Pancreas (tissue), 10 donors: Measurements from ENCODE around the gene VEGFB. TPM values are rescaled to one million over a fixed set of nuclear protein-coding genes. Genes with fewer than 3 reads are reported as not detected.

ENCODE experiments used
- ATAC-seq, 4 donors: fragments of 200-7000 bp; cut with Tn5 transposase; one replicate each; pipeline versions ENCODE4 v1.8.0 to v1.9.1; 2020; ENCODE audit warnings: mild to moderate bottlenecking in 4 of 4, moderate library complexity in 4 of 4
- DNase-seq, 6 donors: peaks; one replicate each; pipeline ENCODE4 v3.0.0-alpha.2; 2020
- FAIRE-seq: peaks from 2 replicates; lab custom pipeline; 2012; peaks lifted over from hg19 to GRCh38; lab: Jason Lieb, UNC
- H3K27ac ChIP-seq, 4 donors: fragments of 200-600 bp; sonication (generic); 1 replicate in 3 of 4; 2 replicates in 1 of 4; pipeline versions ENCODE4 v1.5.0 to v1.8.0; 2020
- H3K27me3 ChIP-seq, 4 donors: fragments of 200-600 bp; one replicate each; pipeline ENCODE4 v1.8.0; 2021
- H3K36me3 ChIP-seq, 3 donors: fragments of 200-600 bp; sonication (generic) in 1 of 3; one replicate each; pipeline versions ENCODE4 v1.5.0 to v1.8.0; 2020 to 2021
- H3K4me1 ChIP-seq, 3 donors: fragments of 200-600 bp; one replicate each; pipeline ENCODE4 v1.8.0; 2021
- H3K4me3 ChIP-seq, 4 donors: fragments of 200-600 bp; sonication (generic) in 2 of 4; one replicate each; pipeline versions ENCODE4 v1.5.0 to v1.8.0; 2020 to 2021
- H3K9me3 ChIP-seq, 4 donors: fragments of 200-600 bp; one replicate each; pipeline ENCODE4 v1.8.0; 2021
- CTCF ChIP-seq, 4 donors: fragments of 200-600 bp; sonication (generic) in 3 of 4; IDR thresholded peaks; one replicate each; pipeline versions ENCODE4 v1.5.0 to v1.8.0; 2021; ENCODE audit warnings: antibody characterized with exemption in 4 of 4
- WGBS, 2 donors: extraction: QIAGEN DNeasy Blood & Tissue Kit; methylation state at CpG; one replicate each; pipeline ENCODE4 v1.1.7; 2013; 5-methylcytosine and 5-hydroxymethylcytosine counted together
- intact Hi-C, 3 donors: fragments of 100-400 bp; cut with DNase I; formaldehyde crosslinking; loops; one replicate each; pipeline versions ENCODE4 v1.11.1 to v1.14.2; 2022
- polyA plus RNA-seq, 2 donors: library from polyadenylated mRNA; stranded (reverse); fragments of 200-250 nt; gene quantifications; one replicate each; pipeline ENCODE4 v1.2.3, GENCODE V29; 2013
- total RNA-seq, 6 donors: library from RNA; stranded (reverse); fragmentation: NEBNext Ultra II Directional in 4 of 6; extraction: Animal tissue kit (Norgen Biotek cat#: 25700) in 4 of 6; gene quantifications; one replicate each; pipeline versions ENCODE4 v1.2.1 to v1.2.4, GENCODE V29; 2021 to 2023
- donor health status: healthy with polysubstance abuse.
- donor health status: DM: no; HTN: no; CAD: no; lungs with moderate emphysema.
- donor health status: DM: no; HTN: no; CAD: no.
- donor health status: control.
- donor health status: control.
- donor health status: Bipolar disorder and iron deficiency.
- donor health status: DM: yes; HTN: yes; CAD: no.
- donor health status: DM: no; HTN: no; CAD: no.
- donor health status: DM: no; HTN: no; CAD: no.
- donor health status: DM: yes; HTN: yes; CAD: no.

The VEGFB gene
- total and polyA plus RNA-seq, 8 donors = 54.1 to 115 (median 63.2) TPM

GRCh38 chr11:64222651-64223000 is 11.8 kb upstream of the VEGFB start:
- ATAC-seq = no peak
- 40 to 53% methylated on average over 8 to 9 of the region's 9 CpGs for WGBS, 2 donors
- H3K4me1 ChIP-seq = peaks cover 16 to 21% (median 19%) of the 10 kb centered on the region in 3 donors
- no peak overlapping the region for H3K27ac ChIP-seq
- H3K9me3 ChIP-seq = no peaks in the 10 kb centered on the region
- no peak for TF ChIP-seq CTCF (IDR thresholded peaks at IDR 0.05)
- intact Hi-C loops = no loop called here
- no peaks in the 10 kb centered on the region for H3K27me3 ChIP-seq
- H3K36me3 ChIP-seq = no peaks in the 10 kb centered on the region
- DNase-seq = no peak
- FAIRE-seq = no peak
- H3K4me3 ChIP-seq = no peak overlapping the region

GRCh38 chr11:64223001-64223651 is 11.3 kb upstream of the VEGFB start:
- H3K9me3 ChIP-seq = no peaks in the 10 kb centered on the region
- no peak for TF ChIP-seq CTCF (IDR thresholded peaks at IDR 0.05)
- no peak for FAIRE-seq
- no peak for ATAC-seq
- no peaks in the 10 kb centered on the region for H3K36me3 ChIP-seq
- no peak overlapping the region for H3K4me3 ChIP-seq
- H3K27me3 ChIP-seq = no peaks in the 10 kb centered on the region
- intact Hi-C loops = no loop called here
- DNase-seq = peak in 3 of 6 donors; percentile 33 to 74 (median 35)
- no peak overlapping the region for H3K27ac ChIP-seq
- H3K4me1 ChIP-seq = peaks cover 13 to 24% (median 21%) of the 10 kb centered on the region in 3 donors
- WGBS, 2 donors = 55 to 60% methylated on average over 24 of the region's 24 CpGs

GRCh38 chr11:64224151-64224890 is 10.1 kb upstream of the VEGFB start:
- FAIRE-seq = no peak
- 89% methylated on average over 17 of the region's 17 CpGs for whole genome bisulfite sequencing, 2 donors
- H3K4me3 ChIP-seq = no peak overlapping the region
- no peaks in the 10 kb centered on the region for H3K27me3 ChIP-seq
- H3K27ac ChIP-seq = no peak overlapping the region
- intact Hi-C loops = no loop called here
- DNase-seq = peak in 4 of 6 donors; percentile 20 to 79 (median 37)
- H3K36me3 ChIP-seq = no peaks in the 10 kb centered on the region
- ATAC-seq = no peak
- peaks cover 3 to 23% (median 15%) of the 10 kb centered on the region in 3 donors for H3K4me1 ChIP-seq
- H3K9me3 ChIP-seq = no peaks in the 10 kb centered on the region
- TF ChIP-seq CTCF (IDR thresholded peaks at IDR 0.05) = no peak

GRCh38 chr11:64224891-64225607 is 9.3 kb upstream of the VEGFB start:
- WGBS, 2 donors = 55 to 59% methylated on average over 22 of the region's 22 CpGs
- Histone ChIP-seq H3K36me3 (no peaks in the 10 kb centered on the region), H3K27ac (peak overlapping the region; percentile 64 to 91 (median 88)), H3K9me3 (no peaks in the 10 kb centered on the region), H3K4me3 (peak overlapping the region; percentile 49 to 90 (median 69)), H3K4me1 (peaks cover 8 to 31% (median 17%) of the 10 kb centered on the region in 3 donors), H3K27me3 (no peaks in the 10 kb centered on the region)
- DNase-seq (peak in 3 of 6 donors; percentile 32 to 71 (median 47)), FAIRE-seq (no peak), ATAC-seq (no peak)
- no peak for TF ChIP-seq CTCF (IDR thresholded peaks at IDR 0.05)
- intact Hi-C loops = no loop called here
